Activated T-cell treated with anti-CD3 and anti-CD28 coated beads, Interleukin-2, amount 50 U/mL, for 72 hours (primary cell): Measurements from ENCODE around the gene HAL. TPM values are rescaled to one million over a fixed set of nuclear protein-coding genes. Genes with fewer than 3 reads are reported as not detected.
"Not testable (repeated sequence)": the region's sequence is repeated elsewhere in the genome, so short reads cannot be mapped to it uniquely, and the experiment has no call there.

Experiments
- ATAC-seq, 2 donors: fragments of 150-1000 bp; cut with Tn5 transposase; replicated peaks in 1 of 2; 2 replicates each; pipeline ENCODE4 v1.10.0; 2021; ENCODE audit warnings: moderate library complexity in 2 of 2, mild to moderate bottlenecking in 1 of 2
- DNase-seq, 2 donors: peaks; one replicate each; pipeline ENCODE4 v3.0.0; 2021 to 2022; ENCODE audit warnings: mixed read lengths in 1 of 2
- H3K27ac Mint-ChIP-seq: one replicate; pipeline ENCODE4 v1.8.0; 2022; ENCODE audit warnings: mild to moderate bottlenecking, moderate library complexity, mixed read lengths
- H3K27me3 Mint-ChIP-seq: one replicate; pipeline ENCODE4 v1.8.0; 2022; ENCODE audit warnings: low read depth, mixed read lengths
- H3K36me3 Mint-ChIP-seq, 2 donors: one replicate each; pipeline ENCODE4 v1.8.0; 2022; ENCODE audit warnings: mixed read lengths in 2 of 2, mild to moderate bottlenecking in 1 of 2; ENCODE audit not compliant: insufficient read depth in 2 of 2
- H3K4me1 Mint-ChIP-seq: one replicate; pipeline ENCODE4 v1.8.0; 2022; ENCODE audit warnings: low read depth, mixed read lengths
- H3K4me3 Mint-ChIP-seq, 2 donors: one replicate each; pipeline ENCODE4 v1.8.0; 2022; ENCODE audit warnings: mild to moderate bottlenecking in 2 of 2, mixed read lengths in 2 of 2, moderate library complexity in 2 of 2
- H3K9me3 Mint-ChIP-seq, 2 donors: one replicate each; pipeline ENCODE4 v1.8.0; 2022; ENCODE audit warnings: mixed read lengths in 2 of 2
- total RNA-seq, 2 donors: library from RNA; stranded (reverse); gene quantifications; one replicate each; pipeline ENCODE4 v1.2.3, GENCODE V29; 2022

Gene HAL
- total RNA-seq, 2 donors from 2014 or later, result 0.51 to 0.96 TPM

DNA sequence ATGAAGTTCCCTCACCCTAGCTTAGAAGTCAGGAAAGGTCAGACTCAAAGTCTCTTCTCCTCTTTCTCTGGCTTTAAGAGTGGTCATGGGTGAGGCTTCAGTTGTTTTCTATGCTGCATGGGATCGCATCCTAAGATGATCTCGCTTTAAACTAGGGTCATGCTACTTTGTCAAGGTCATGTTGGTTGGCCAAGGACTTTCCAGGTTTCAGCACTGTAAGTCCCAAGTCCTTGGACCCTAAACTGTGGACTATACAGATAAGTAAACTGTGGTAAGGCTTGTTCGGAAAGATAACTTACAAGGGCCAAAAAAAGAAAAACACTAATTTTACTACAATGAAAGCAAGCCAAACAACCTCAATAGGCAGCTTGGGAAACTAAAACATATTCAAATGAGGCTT lies 17.4 kb downstream of the HAL start:
- ATAC-seq (no peak), DNase-seq (no peak)
- Mint-ChIP-seq H3K9me3 (no peaks in the 10 kb centered on the region), H3K36me3 (no peaks in the 10 kb centered on the region), H3K4me1 (no peaks in the 10 kb centered on the region), H3K27ac (no peak overlapping the region), H3K27me3 (no peaks in the 10 kb centered on the region), H3K4me3 (no peak overlapping the region)

- H3K9me3 Mint-ChIP-seq, result no peaks in the 10 kb centered on the region
- H3K4me3 Mint-ChIP-seq, result no peak overlapping the region
- H3K27ac Mint-ChIP-seq, result no peak overlapping the region
- ATAC-seq (no peak), DNase-seq (no peak)
- no peaks in the 10 kb centered on the region for H3K36me3 Mint-ChIP-seq
- H3K27me3 Mint-ChIP-seq, result no peaks in the 10 kb centered on the region
- no peaks in the 10 kb centered on the region for H3K4me1 Mint-ChIP-seq
Observed at GRCh38 chr12:95978351-95978750, 17.8 kb downstream of the HAL start.

DNA sequence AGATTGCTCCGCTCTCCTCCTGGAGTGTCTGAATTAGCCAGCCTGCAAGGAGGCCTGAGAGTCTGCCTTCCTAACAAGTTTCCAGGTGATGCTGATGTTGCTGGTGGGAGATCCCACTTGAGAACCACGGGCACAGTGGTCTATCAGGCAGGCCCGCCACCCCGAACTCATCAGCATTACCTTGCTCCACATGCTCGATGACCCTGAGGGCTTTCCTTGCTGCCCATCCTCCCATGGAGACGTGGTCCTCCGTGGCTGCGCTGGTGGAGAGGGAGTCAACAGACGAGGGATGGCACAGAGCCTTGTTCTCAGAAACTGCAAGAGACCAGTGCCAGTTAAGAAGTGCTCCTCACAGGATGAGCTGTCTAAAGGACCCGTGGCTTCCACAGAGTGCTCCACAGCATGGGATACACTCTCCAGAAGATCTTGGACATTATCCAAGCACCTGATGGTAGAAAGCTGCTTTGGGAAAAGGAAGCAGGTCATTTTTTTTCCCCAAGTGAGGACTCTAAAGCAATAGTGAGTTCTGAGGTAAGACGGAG lies 18.3 kb downstream of the HAL start:
- no peaks in the 10 kb centered on the region for H3K4me1 Mint-ChIP-seq
- DNase-seq, result no peak

DNA sequence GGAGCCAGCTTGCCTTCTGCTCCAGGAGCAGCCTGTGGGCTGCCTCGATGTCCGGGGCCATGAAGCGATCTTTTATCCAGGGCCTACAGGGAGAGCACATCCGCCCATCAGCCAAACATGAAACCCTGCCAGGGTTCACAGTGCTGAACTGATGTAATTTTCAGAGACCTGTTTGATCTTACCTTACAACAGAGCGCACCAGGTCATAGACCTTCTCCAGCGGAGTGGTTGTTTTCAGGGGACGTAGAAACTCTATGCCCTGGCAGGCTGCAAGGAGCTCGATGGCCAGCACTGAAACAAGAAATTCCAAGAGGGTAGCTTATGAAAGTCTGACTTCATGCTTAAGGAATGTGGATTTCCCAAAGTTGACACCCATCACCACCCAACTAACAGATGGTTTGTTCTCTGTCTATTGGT lies 19.7 kb downstream of the HAL start:
- H3K27ac Mint-ChIP-seq, result no peak overlapping the region
- DNase-seq (no peak), ATAC-seq (no peak)
- no peaks in the 10 kb centered on the region for H3K36me3 Mint-ChIP-seq
- H3K9me3 Mint-ChIP-seq, result no peaks in the 10 kb centered on the region
- no peaks in the 10 kb centered on the region for H3K4me1 Mint-ChIP-seq
- no peaks in the 10 kb centered on the region for H3K27me3 Mint-ChIP-seq
- H3K4me3 Mint-ChIP-seq, result no peak overlapping the region

More for the DNA sequence above, 18.3 kb downstream of the HAL start:
- ATAC-seq, result no peak
- no peaks in the 10 kb centered on the region for H3K9me3 Mint-ChIP-seq
- H3K36me3 Mint-ChIP-seq, result no peaks in the 10 kb centered on the region
- H3K27ac Mint-ChIP-seq, result no peak overlapping the region
- H3K27me3 Mint-ChIP-seq, result no peaks in the 10 kb centered on the region
- no peak overlapping the region for H3K4me3 Mint-ChIP-seq

DNA sequence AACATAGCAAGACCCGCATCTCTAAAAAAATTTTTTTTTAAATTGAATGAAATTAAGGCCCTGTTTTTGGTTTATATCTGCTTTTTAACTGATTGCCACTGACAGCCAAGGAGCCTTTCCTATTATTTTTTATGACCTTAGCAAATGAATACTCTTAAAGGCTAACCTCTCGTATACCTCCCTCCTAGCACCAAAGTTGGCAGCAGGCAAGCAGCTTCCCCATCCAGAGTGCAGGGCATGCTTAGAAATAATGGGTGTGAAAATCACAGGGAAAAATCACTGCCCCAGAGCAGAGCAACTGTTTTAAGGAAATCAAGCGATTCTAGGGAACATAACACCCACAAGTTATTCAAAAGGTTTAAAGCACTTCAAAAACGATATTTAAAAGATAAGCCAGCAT lies 20.7 kb downstream of the HAL start:
- Mint-ChIP-seq H3K36me3 (no peaks in the 10 kb centered on the region), H3K9me3 (no peaks in the 10 kb centered on the region), H3K27me3 (no peaks in the 10 kb centered on the region), H3K27ac (no peak overlapping the region), H3K4me1 (no peaks in the 10 kb centered on the region), H3K4me3 (no peak overlapping the region)
- no peak for ATAC-seq
- no peak for DNase-seq

GRCh38 chr12:95974358-95974757 lies 21.8 kb downstream of the HAL start:
- Mint-ChIP-seq H3K27ac (no peak overlapping the region), H3K27me3 (no peaks in the 10 kb centered on the region), H3K4me1 (no peaks in the 10 kb centered on the region), H3K36me3 (no peaks in the 10 kb centered on the region), H3K4me3 (no peak overlapping the region), H3K9me3 (no peaks in the 10 kb centered on the region)
- DNase-seq (no peak), ATAC-seq (no peak)

DNA sequence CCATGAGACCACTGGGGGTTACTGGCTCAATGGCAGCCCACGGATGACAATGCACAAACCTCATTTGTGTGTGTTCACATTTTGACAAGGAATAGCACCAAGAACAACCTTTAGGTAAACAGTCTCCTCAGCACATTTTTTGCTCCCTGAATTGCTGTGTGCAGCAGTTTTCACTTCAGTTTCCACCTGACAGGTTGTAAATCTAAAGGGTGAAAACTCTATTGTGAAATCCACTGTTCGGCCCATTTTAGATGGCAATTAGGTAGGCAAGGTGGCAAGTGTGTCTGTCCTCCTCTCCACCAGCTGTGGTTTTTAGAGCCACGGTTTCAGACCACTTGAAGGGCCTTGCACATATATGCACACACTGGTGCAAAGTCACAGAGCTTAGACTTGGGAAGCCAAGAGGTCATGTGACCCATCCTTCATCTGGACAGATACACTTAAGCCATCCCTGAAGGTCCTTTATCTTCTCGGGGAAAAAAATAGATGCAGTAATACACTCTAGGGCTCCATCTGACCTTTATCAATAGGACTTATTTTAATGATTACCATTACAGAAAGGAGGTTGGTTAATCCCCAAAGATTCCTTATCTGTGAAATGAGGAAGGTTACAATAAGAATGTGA lies 23.2 kb downstream of the HAL start:
- Mint-ChIP-seq H3K36me3 (no peaks in the 10 kb centered on the region), H3K27ac (no peak overlapping the region), H3K27me3 (no peaks in the 10 kb centered on the region), H3K9me3 (no peaks in the 10 kb centered on the region), H3K4me3 (no peak overlapping the region), H3K4me1 (no peaks in the 10 kb centered on the region)
- DNase-seq (no peak), ATAC-seq (no peak)

GRCh38 chr12:95970905-95971304 lies 25.2 kb downstream of the HAL start:
- DNase-seq (no peak), ATAC-seq (no peak)
- H3K9me3 Mint-ChIP-seq, result no peaks in the 10 kb centered on the region
- H3K27ac Mint-ChIP-seq, result no peak overlapping the region
- no peaks in the 10 kb centered on the region for H3K27me3 Mint-ChIP-seq
- no peak overlapping the region for H3K4me3 Mint-ChIP-seq
- no peaks in the 10 kb centered on the region for H3K4me1 Mint-ChIP-seq
- H3K36me3 Mint-ChIP-seq, result no peaks in the 10 kb centered on the region

DNA sequence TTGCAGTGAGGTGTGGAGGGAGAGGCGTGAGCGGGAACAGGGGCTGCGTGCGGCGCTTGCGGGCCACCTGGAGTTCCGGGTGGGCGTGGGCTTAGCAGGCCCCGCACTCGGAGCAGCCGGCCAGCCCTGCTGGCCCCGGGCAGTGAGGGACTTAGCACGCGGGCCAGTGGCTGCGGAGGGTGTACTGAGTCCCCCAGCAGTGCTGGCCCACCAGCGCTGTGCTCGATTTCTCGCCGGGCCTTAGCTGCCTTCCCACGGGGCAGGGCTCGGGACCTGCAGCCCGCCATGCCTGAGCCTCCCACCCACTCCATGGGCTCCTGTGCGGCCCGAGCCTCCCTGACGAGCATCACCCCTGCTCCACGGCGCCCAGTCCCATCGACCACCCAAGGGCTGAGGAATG lies 27.0 kb downstream of the HAL start:
- H3K27me3 Mint-ChIP-seq, H3K36me3 Mint-ChIP-seq, H3K4me1 Mint-ChIP-seq, DNase-seq, ATAC-seq, H3K9me3 Mint-ChIP-seq, H3K27ac Mint-ChIP-seq, H3K4me3 Mint-ChIP-seq: not testable (repeated sequence)

DNA sequence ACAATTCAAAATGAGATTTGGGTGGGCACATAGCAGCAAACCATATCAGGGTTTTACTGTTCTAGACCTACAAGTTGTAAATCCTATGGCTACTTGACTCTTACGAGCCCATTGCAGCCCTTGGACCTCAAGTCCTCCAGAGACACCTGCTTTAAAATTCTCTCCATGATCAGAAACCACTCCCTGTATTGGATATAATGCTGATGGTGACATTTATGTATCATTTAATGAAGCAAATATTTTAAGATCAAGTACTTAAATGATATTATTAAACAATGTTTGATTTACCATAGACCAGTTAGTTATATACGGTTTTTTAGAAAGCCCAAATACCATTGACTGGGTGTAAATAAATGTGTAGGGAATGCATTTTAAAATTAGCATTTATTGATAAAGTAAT lies 28.8 kb downstream of the HAL start:
- no peaks in the 10 kb centered on the region for H3K36me3 Mint-ChIP-seq
- ATAC-seq (no peak), DNase-seq (no peak)
- H3K27ac Mint-ChIP-seq, result no peak overlapping the region
- H3K4me3 Mint-ChIP-seq, result no peak overlapping the region
- no peaks in the 10 kb centered on the region for H3K9me3 Mint-ChIP-seq
- no peaks in the 10 kb centered on the region for H3K4me1 Mint-ChIP-seq
- H3K27me3 Mint-ChIP-seq, result no peaks in the 10 kb centered on the region

DNA sequence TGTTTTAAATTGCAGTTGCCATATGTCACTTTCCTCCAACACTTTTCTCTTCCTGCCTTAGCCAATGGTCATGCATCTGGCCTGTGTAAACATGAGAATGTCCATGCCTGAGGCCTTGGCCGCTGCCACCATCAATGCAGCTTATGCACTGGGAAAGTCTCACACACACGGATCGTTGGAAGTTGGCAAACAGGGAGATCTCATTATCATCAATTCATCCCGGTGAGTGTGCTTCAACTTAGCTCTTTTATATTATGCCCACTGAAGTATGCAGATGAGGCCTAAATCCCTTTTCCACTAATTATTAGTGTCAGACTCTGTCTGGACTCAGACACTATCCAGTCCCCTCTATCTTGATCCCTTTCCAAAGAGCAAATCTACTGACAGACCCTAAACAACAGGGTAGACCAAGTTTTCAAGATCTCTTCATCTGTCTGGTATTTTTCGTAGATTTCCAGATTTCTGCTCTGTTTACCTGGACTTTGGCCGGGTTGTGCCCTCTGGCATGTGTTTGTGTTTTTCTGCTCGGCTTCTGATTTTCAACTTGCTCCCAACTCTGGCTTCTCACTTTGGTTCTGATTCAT lies 29.8 kb downstream of the HAL start:
- no peaks in the 10 kb centered on the region for H3K4me1 Mint-ChIP-seq
- H3K9me3 Mint-ChIP-seq, result no peaks in the 10 kb centered on the region
- H3K36me3 Mint-ChIP-seq, result no peaks in the 10 kb centered on the region
- DNase-seq (no peak), ATAC-seq (no peak)
- H3K4me3 Mint-ChIP-seq, result no peak overlapping the region
- H3K27ac Mint-ChIP-seq, result no peak overlapping the region
- no peaks in the 10 kb centered on the region for H3K27me3 Mint-ChIP-seq

GRCh38 chr12:95963096-95963495 lies 33.0 kb downstream of the HAL start:
- Mint-ChIP-seq H3K4me3 (no peak overlapping the region), H3K4me1 (no peaks in the 10 kb centered on the region), H3K27me3 (no peaks in the 10 kb centered on the region), H3K27ac (no peak overlapping the region), H3K36me3 (no peaks in the 10 kb centered on the region), H3K9me3 (no peaks in the 10 kb centered on the region)
- DNase-seq (no peak), ATAC-seq (no peak)

DNA sequence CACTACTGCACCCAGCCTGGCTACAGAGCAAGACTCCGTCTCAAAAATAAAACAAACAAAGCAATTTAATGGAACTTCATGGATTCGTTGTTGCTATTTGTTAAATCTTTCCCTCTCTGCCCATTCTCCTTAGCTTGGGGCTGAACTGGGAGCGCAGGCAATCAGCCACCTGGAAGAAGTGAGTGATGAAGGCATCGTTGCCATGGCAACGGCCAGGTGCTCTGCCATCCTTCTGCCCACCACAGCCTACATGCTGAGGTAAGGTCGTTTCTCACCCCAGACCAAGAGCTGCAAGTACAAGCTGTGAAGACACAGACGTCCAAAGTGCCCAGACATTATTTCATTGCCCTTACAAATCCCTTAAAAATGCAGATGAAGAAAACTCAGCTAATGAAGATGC lies 33.9 kb downstream of the HAL start:
- DNase-seq (no peak), ATAC-seq (no peak)
- no peaks in the 10 kb centered on the region for H3K27me3 Mint-ChIP-seq
- H3K9me3 Mint-ChIP-seq, result no peaks in the 10 kb centered on the region
- H3K4me3 Mint-ChIP-seq, result no peak overlapping the region
- no peaks in the 10 kb centered on the region for H3K36me3 Mint-ChIP-seq
- H3K4me1 Mint-ChIP-seq, result no peaks in the 10 kb centered on the region
- no peak overlapping the region for H3K27ac Mint-ChIP-seq

DNA sequence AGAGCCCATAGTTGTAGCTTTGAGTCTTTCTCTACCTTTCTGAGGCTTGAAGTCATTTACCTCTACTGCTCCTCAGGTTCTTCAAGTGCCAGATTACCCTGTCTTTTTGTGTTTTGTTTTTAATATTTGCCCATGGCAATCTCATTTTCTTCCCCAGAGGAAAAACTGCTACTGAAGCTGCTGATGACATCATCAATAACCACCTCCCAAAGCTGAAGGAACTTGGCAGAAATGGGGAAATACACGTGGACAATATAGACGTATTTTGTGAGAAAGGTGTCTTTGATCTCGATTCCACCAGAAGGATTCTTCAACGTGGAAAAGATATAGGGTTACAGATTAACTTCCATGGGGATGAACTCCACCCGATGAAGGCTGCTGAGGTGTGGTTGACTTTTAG lies 35.9 kb downstream of the HAL start:
- no peaks in the 10 kb centered on the region for H3K27me3 Mint-ChIP-seq

More for the DNA sequence above, 35.9 kb downstream of the HAL start:
- ATAC-seq (no peak), DNase-seq (no peak)
- Mint-ChIP-seq H3K4me3 (no peak overlapping the region), H3K27ac (no peak overlapping the region), H3K36me3 (no peaks in the 10 kb centered on the region), H3K4me1 (no peaks in the 10 kb centered on the region), H3K9me3 (no peaks in the 10 kb centered on the region)
